GM12874 (cell line): ENCODE data around the gene MYOM3.

Experiments
- CTCF ChIP-seq: IDR thresholded peaks from 2 replicates; pipeline ENCODE4 v1.5.1; 2011; ENCODE audit warnings: low read depth, mild to moderate bottlenecking, control low read depth, low read length, moderate library complexity; ENCODE audit not compliant: insufficient read depth

The MYOM3 gene

GRCh38 chr1:24074817-24075589 is 36.9 kb downstream of the MYOM3 start:
- no peak for TF ChIP-seq CTCF

GRCh38 chr1:24074196-24074595 is 37.7 kb downstream of the MYOM3 start:
- TF ChIP-seq CTCF, result no peak

GRCh38 chr1:24071941-24072340 is 40.0 kb downstream of the MYOM3 start:
- TF ChIP-seq CTCF, result no peak

GRCh38 chr1:24070821-24071393 is 41.0 kb downstream of the MYOM3 start:
- peak; percentile 85 for TF ChIP-seq CTCF

- TF ChIP-seq CTCF, result no peak
Measured at GRCh38 chr1:24069817-24070216, 42.1 kb downstream of the MYOM3 start.

- no peak for TF ChIP-seq CTCF
Measured at GRCh38 chr1:24067978-24068377, 44.0 kb downstream of the MYOM3 start.

GRCh38 chr1:24065304-24065703 is 46.6 kb downstream of the MYOM3 start:
- no peak for TF ChIP-seq CTCF
